OCI-LY7 (cell line): ENCODE data around the gene PIM3. TPM values are rescaled to one million over a fixed set of nuclear protein-coding genes. Genes with fewer than 3 reads are reported as not detected.

Source experiments
- BruUV-seq: library from RNA; stranded (reverse); fragments of 400-500 nt; replicated peaks from 2 replicates; lab custom pipeline; 2021; lab: Mats Ljungman, UMichigan
- CTCF ChIA-PET: fragments of 300-600 bp; sonication (Branson Sonifier 250); formaldehyde crosslinking; loops from one replicate; lab custom pipeline; 2022; ENCODE audit warnings: antibody characterized with exemption; ENCODE audit not compliant: unreplicated experiment; lab: Charles Lee
- POLR2A ChIA-PET: fragments of 300-600 bp; sonication (Branson Sonifier 250); formaldehyde crosslinking; loops from one replicate; lab custom pipeline; 2022; ENCODE audit warnings: antibody characterized with exemption; lab: Charles Lee
- DNase-seq: peaks from one replicate; pipeline ENCODE4 v3.0.0-alpha.2; 2015; ENCODE audit warnings: low spot score
- H2AFZ ChIP-seq: fragments of 200-600 bp; sonication (generic), shearing (Covaris generic); 2 replicates; pipeline ENCODE4 v1.6.1; 2014; ENCODE audit warnings: mild to moderate bottlenecking, antibody characterized with exemption, low read length, moderate library complexity
- H3K27ac ChIP-seq: fragments of 200-600 bp; sonication (generic); 2 replicates; pipeline ENCODE4 v1.5.1; 2014; ENCODE audit warnings: mixed run types, low read depth, mild to moderate bottlenecking, moderate library complexity, low read length, inconsistent platforms; ENCODE audit not compliant: poor library complexity, severe bottlenecking
- H3K36me3 ChIP-seq: fragments of 200-600 bp; sonication (generic); 2 replicates; pipeline ENCODE4 v1.6.1; 2014; ENCODE audit warnings: mild to moderate bottlenecking, antibody characterized with exemption, low read length, moderate library complexity, mixed read lengths; ENCODE audit not compliant: insufficient read depth
- H3K4me1 ChIP-seq: fragments of 200-600 bp; sonication (generic); 2 replicates; pipeline ENCODE4 v1.5.1; 2014; ENCODE audit warnings: mild to moderate bottlenecking, low read length; ENCODE audit not compliant: insufficient read depth, poor library complexity, severe bottlenecking
- H3K4me2 ChIP-seq: fragments of 200-600 bp; sonication (generic); 2 replicates; pipeline ENCODE4 v1.6.1; 2014; ENCODE audit warnings: mild to moderate bottlenecking, low read length
- H3K4me3 ChIP-seq: fragments of 200-600 bp; sonication (generic); 2 replicates; pipeline ENCODE4 v1.5.1; 2014; ENCODE audit warnings: mild to moderate bottlenecking, low read depth, low read length; ENCODE audit not compliant: poor library complexity, severe bottlenecking
- H3K79me2 ChIP-seq: fragments of 200-600 bp; sonication (generic); 2 replicates; pipeline ENCODE4 v1.6.1; 2016; ENCODE audit warnings: low read depth, mild to moderate bottlenecking, low read length, moderate library complexity, mixed read lengths; ENCODE audit not compliant: insufficient read depth
- H3K9me2 ChIP-seq: fragments of 200-600 bp; sonication (generic); 2 replicates; pipeline ENCODE4 v1.6.1; 2016; ENCODE audit warnings: mild to moderate bottlenecking, low read length, mixed read lengths; ENCODE audit not compliant: insufficient read depth
- H3K9me3 ChIP-seq: fragments of 200-600 bp; sonication (generic); 2 replicates; pipeline ENCODE4 v1.6.1; 2014; ENCODE audit warnings: mild to moderate bottlenecking, mixed run types, low read length, mixed read lengths
- H4K20me1 ChIP-seq: fragments of 200-600 bp; sonication (generic); 2 replicates; pipeline ENCODE4 v1.6.1; 2014; ENCODE audit warnings: mild to moderate bottlenecking, antibody characterized with exemption, low read length, moderate library complexity, mixed read lengths; ENCODE audit not compliant: insufficient read depth
- EZH2phosphoT487 ChIP-seq: fragments of 200-600 bp; sonication (generic); IDR thresholded peaks from 2 replicates; pipeline ENCODE4 v1.6.1; 2018; ENCODE audit warnings: low read depth, borderline replicate concordance, mild to moderate bottlenecking, mixed run types, antibody characterized with exemption, low read length, moderate library complexity, mixed read lengths
- intact Hi-C: fragments of 100-400 bp; cut with micrococcal nuclease; formaldehyde crosslinking; loops from one replicate; pipeline ENCODE4 v1.10.0; 2022; ENCODE audit not compliant: unreplicated experiment
- total RNA-seq, 2 experiments: library from RNA; depleted of rRNA in 1 of 2; stranded (reverse); fragments of >200 nt in 1 of 2; shearing (Covaris generic) in 1 of 2; gene quantifications; 2 replicates each; pipeline ENCODE4 v1.2.3, GENCODE V29; 2014 to 2022
- TF ChIP-seq, protein P1 (sequence below): fragments of 200-600 bp; sonication (generic); conservative IDR thresholded peaks from 2 replicates; pipeline ENCODE4 v1.5.1; 2014; ENCODE audit warnings: mild to moderate bottlenecking, antibody characterized with exemption, low read length, moderate library complexity, mixed read lengths

PIM3 gene
- total RNA-seq, 2 experiments from 2014 or later: 60.5 to 81.7 TPM

DNA sequence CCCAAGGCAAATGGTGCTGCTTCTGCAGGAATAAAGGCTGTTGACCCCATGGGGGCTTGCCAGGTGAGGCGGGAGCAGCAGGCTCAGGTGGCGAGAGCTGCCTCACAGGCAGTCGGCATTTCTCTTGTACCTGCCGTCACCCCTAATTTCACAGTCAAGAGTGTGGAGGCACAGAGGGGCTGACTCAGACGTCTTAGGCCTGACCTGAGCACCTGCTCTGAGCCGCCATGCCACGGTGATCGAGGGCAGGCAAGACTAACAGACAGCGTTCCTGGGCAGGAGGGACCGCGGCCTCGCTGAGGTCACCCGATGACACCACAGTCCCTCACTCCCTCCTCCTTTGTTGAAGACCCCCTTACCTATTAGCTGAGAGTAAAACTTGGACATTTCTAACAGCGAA lies 47.5 kb upstream of the PIM3 start:
- Histone ChIP-seq H3K9me2 (no peaks in the 10 kb centered on the region), H3K4me3 (no peak overlapping the region), H3K9me3 (no peaks in the 10 kb centered on the region), H3K79me2 (peaks cover 8% of the 10 kb centered on the region; the same call in 1 of the 2 replicates), H3K36me3 (no peaks in the 10 kb centered on the region), H3K4me2 (no peak overlapping the region), H3K27ac (no peak overlapping the region), H2AFZ (no peak overlapping the region), H3K4me1 (peaks cover 10% of the 10 kb centered on the region), H4K20me1 (no peaks in the 10 kb centered on the region)
- no peak for DNase-seq
- intact Hi-C loops: no loop called here
- no TSS peak for BruUV-seq
- POLR2A ChIA-PET: interaction anchor here (0.5 kb wide), 1 partner anchor 753 kb away, joined by 3 read pairs; no protein-coding TSS in a partner anchor
- TF ChIP-seq EZH2phosphoT487: no peak
- TF ChIP-seq, protein P1, sequence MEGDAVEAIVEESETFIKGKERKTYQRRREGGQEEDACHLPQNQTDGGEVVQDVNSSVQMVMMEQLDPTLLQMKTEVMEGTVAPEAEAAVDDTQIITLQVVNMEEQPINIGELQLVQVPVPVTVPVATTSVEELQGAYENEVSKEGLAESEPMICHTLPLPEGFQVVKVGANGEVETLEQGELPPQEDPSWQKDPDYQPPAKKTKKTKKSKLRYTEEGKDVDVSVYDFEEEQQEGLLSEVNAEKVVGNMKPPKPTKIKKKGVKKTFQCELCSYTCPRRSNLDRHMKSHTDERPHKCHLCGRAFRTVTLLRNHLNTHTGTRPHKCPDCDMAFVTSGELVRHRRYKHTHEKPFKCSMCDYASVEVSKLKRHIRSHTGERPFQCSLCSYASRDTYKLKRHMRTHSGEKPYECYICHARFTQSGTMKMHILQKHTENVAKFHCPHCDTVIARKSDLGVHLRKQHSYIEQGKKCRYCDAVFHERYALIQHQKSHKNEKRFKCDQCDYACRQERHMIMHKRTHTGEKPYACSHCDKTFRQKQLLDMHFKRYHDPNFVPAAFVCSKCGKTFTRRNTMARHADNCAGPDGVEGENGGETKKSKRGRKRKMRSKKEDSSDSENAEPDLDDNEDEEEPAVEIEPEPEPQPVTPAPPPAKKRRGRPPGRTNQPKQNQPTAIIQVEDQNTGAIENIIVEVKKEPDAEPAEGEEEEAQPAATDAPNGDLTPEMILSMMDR: no peak
- CTCF ChIA-PET: interaction anchor here (1.0 kb wide), 1 partner anchor 9 kb away, joined by 3 read pairs; no protein-coding TSS in a partner anchor

DNA sequence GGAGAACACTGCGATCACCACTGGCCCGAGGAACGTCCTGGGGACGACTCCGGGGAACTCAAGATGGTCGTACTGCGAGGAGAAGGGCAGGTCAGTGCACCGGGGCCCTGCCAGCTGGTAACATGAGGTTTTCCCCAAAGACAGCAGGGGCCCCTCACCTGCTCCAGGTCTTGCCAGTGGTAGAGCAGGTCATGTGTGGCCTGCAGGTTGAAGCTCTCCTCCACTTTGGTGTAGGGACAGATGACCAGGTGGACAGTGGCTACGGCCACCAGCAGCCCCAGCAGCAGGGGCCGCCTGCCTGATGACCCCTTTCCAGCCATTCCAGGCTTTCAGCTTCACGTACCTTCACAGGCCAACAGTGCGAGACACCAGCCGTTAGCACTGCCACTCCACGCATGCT lies 47.1 kb upstream of the PIM3 start:
- no TSS peak for BruUV-seq
- Histone ChIP-seq H3K27ac (no peak overlapping the region), H3K36me3 (no peaks in the 10 kb centered on the region), H2AFZ (no peak overlapping the region), H4K20me1 (no peaks in the 10 kb centered on the region), H3K4me2 (no peak overlapping the region), H3K9me2 (no peaks in the 10 kb centered on the region), H3K79me2 (peaks cover 8% of the 10 kb centered on the region; the same call in 1 of the 2 replicates), H3K9me3 (no peaks in the 10 kb centered on the region), H3K4me3 (no peak overlapping the region), H3K4me1 (peaks cover 10% of the 10 kb centered on the region)
- no peak for DNase-seq
- no peak for TF ChIP-seq EZH2phosphoT487
- TF ChIP-seq, protein P1: no peak
- POLR2A ChIA-PET: no interaction called here
- intact Hi-C loops: no loop called here
- CTCF ChIA-PET: no interaction called here

DNA sequence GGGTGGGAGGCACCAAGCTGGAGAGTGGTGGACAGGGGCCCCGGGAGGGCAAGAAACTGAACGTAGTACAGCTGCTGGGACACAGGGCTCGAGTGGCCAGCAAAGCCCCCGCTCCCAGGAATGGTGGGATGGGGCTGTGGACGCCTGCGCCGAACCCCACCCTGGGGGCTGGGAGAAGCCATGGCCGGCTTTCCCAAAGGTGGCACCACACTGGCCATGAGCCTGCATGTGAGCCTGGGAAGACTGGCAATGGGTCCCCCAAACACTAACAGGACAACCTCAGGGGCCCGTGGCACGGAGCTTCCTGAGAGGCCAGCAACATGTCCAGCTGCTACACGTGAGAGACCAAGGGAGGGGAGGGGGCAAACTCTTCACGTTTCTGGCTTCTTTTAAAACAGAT lies 46.3 kb upstream of the PIM3 start:
- H4K20me1 ChIP-seq: no peaks in the 10 kb centered on the region
- CTCF ChIA-PET: no interaction called here
- H3K79me2 ChIP-seq: peaks cover 8% of the 10 kb centered on the region; the same call in 1 of the 2 replicates
- TF ChIP-seq, protein P1: no peak
- no peak for TF ChIP-seq EZH2phosphoT487
- no peak for DNase-seq
- intact Hi-C loops: no loop called here
- POLR2A ChIA-PET: no interaction called here
- H3K9me2 ChIP-seq: no peaks in the 10 kb centered on the region
- H3K4me2 ChIP-seq: no peak overlapping the region
- no peaks in the 10 kb centered on the region for H3K36me3 ChIP-seq
- H3K4me1 ChIP-seq: peaks cover 15% of the 10 kb centered on the region
- H3K27ac ChIP-seq: no peak overlapping the region
- H2AFZ ChIP-seq: no peak overlapping the region
- no peaks in the 10 kb centered on the region for H3K9me3 ChIP-seq
- BruUV-seq: no TSS peak
- no peak overlapping the region for H3K4me3 ChIP-seq
